ENCODE measurements around the gene ALDH16A1. TPM values are rescaled to one million over a fixed set of nuclear protein-coding genes. Genes with fewer than 3 reads are reported as not detected.

ALDH16A1 gene
- total and polyA plus RNA-seq, 8 donors: 16.1 to 89.3 (median 20.8) TPM

DNA sequence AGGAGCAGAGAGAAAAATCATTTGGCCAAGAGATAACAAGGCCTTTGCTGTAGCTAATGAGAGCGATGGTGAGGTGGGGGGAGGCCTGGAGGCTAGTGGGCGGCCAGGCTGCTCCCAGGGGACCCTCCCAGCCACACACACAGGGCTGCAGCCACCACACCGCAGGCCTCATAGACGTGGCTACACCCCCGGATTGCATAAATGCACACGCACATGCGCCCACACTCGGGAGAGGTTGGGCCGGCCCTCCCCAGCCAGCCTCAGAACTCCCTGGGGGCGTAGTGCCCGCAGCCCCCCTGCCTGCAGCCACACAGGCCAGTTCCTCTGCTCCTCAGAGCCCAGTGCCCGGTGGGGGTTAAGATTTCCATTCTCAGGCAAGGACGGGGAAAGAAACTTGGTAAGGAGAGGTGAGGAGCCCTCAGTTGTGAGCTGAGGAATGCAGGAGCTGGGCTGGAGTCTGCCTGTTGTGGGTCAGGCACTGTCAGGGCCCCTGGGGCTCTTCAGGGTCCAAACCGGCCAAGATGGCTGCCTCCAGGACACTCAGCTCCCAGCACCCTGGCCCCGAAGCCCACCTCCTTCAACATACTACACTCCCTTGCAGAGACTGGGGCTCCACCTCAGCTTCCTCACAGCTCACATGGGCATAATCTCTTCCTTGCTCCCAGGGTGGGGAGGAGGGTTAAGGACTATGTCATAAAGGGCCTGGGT is 37.8 kb upstream of the ALDH16A1 start:
- TF ChIP-seq, protein P1, sequence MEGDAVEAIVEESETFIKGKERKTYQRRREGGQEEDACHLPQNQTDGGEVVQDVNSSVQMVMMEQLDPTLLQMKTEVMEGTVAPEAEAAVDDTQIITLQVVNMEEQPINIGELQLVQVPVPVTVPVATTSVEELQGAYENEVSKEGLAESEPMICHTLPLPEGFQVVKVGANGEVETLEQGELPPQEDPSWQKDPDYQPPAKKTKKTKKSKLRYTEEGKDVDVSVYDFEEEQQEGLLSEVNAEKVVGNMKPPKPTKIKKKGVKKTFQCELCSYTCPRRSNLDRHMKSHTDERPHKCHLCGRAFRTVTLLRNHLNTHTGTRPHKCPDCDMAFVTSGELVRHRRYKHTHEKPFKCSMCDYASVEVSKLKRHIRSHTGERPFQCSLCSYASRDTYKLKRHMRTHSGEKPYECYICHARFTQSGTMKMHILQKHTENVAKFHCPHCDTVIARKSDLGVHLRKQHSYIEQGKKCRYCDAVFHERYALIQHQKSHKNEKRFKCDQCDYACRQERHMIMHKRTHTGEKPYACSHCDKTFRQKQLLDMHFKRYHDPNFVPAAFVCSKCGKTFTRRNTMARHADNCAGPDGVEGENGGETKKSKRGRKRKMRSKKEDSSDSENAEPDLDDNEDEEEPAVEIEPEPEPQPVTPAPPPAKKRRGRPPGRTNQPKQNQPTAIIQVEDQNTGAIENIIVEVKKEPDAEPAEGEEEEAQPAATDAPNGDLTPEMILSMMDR (IDR thresholded peaks at IDR 0.05): no peak
- no peak for DNase-seq
- Histone ChIP-seq H3K4me1 (no peaks in the 10 kb centered on the region), H3K9me3 (no peaks in the 10 kb centered on the region), H3K27ac (no peak overlapping the region), H3K36me3 (no peaks in the 10 kb centered on the region), H3K27me3 (no peaks in the 10 kb centered on the region), H3K4me3 (no peak overlapping the region)
- 63 to 79% methylated on average over 14 to 15 of the region's 15 CpGs for WGBS, 2 donors
- no peak for ATAC-seq
- FAIRE-seq: no peak
- intact Hi-C loops (cut with DNase I): no loop called here

DNA sequence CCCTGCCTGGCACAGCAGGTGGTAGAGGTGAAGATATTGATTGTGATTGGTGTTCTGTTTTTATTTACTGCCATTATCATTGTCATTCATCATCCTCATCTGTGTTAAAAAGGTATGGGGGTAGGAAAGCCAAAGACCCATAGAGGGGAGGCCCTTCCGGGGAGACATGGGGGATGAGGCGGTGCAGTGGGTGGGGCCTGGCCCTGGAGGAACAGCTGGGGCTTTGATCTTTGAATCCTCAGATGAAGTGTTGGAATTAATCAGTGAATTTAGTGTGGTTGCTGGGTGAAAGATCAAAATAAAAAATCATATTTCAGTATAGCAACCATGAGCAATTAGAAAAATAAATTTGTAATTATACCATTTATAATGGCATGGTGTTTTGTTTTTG is 37.2 kb upstream of the ALDH16A1 start:
- WGBS, 2 donors: 92 to 93% methylated on average over 2 of the region's 2 CpGs
- H3K27me3 ChIP-seq: no peaks in the 10 kb centered on the region
- H3K27ac ChIP-seq: no peak overlapping the region
- DNase-seq (no peak), FAIRE-seq (no peak), ATAC-seq (no peak)
- TF ChIP-seq, protein P1 (IDR thresholded peaks at IDR 0.05): no peak
- H3K36me3 ChIP-seq: no peaks in the 10 kb centered on the region
- no peaks in the 10 kb centered on the region for H3K4me1 ChIP-seq
- intact Hi-C loops (cut with DNase I): no loop called here
- H3K4me3 ChIP-seq: no peak overlapping the region
- H3K9me3 ChIP-seq: no peaks in the 10 kb centered on the region

DNA sequence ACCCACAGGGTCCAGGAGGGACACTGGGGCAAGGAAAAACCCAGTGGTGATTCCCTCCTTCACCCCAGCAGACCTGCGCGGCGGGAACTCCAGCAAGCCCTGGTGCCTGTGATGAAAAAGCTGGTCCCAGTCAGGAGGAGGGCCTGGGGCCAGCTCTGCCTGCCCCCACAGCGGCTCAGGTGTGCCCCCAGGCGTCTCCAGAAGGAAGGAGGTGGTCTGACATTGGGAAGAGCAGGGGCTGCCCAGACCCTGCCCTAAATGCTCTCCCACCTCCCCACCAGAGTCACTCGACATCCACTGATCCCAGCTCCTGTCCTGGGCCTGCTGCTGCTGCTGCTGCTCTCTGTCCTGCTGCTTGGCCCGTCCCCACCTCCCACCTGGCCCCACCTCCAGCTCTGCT is 35.9 kb upstream of the ALDH16A1 start:
- intact Hi-C loops (cut with DNase I): no loop called here
- FAIRE-seq (no peak), DNase-seq (no peak), ATAC-seq (no peak)
- Histone ChIP-seq H3K27ac (no peak overlapping the region), H3K4me3 (no peak overlapping the region), H3K36me3 (no peaks in the 10 kb centered on the region), H3K27me3 (peaks cover 0 to 7% (median under 1%) of the 10 kb centered on the region in 4 donors), H3K9me3 (no peaks in the 10 kb centered on the region), H3K4me1 (no peaks in the 10 kb centered on the region)
- WGBS, 2 donors: 59 to 62% methylated on average over 7 of the region's 7 CpGs
- TF ChIP-seq, protein P1 (IDR thresholded peaks at IDR 0.05): no peak

DNA sequence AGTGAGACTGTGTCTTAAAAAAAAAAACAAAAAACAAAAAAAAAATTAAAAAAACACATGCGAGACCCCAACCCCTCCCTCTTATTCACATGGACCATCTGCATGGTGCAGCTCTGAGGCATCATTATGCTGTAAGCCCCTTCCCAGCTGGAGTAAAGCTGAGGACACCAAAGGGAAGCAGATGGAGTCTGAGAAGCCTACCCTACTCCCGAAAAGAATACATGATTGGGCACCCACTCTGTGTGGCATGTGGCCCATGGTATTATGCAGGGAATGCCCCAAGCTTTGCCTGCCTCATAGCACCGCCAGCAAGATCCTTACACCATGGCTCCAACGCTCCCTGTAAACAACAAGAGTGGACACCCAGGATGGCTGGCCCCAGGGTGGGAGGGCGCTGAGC is 34.5 kb upstream of the ALDH16A1 start:
- FAIRE-seq: no peak
- H3K36me3 ChIP-seq: no peaks in the 10 kb centered on the region
- no peak overlapping the region for H3K27ac ChIP-seq
- TF ChIP-seq, protein P1 (IDR thresholded peaks at IDR 0.05): no peak
- intact Hi-C loops (cut with DNase I): no loop called here
- ATAC-seq: no peak
- H3K9me3 ChIP-seq: no peaks in the 10 kb centered on the region
- DNase-seq: no peak
- H3K4me3 ChIP-seq: no peak overlapping the region
- 57 to 68% methylated on average over 5 of the region's 5 CpGs for WGBS, 2 donors
- H3K4me1 ChIP-seq: no peaks in the 10 kb centered on the region
- H3K27me3 ChIP-seq: peaks cover 0 to 15% (median 8%) of the 10 kb centered on the region in 4 donors

DNA sequence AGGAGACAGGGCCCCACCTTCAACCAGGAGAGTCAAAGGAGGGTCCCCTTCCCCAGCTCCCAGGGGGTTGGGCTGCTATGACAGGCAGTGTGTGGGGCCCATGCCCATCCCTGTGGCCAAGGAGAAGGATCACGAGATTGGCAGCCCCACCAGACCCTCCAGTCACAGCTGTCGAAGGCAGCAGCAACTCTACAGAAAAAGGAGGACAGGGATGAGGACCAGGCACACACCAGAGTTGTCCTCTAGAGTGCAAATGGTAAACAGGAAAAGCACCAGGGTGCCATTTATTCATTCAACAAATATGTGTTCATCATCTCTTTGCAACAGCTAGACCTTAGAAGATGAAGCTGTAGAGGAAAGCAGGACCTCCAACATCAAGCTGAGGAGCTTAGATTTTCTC is 33.9 kb upstream of the ALDH16A1 start:
- Histone ChIP-seq H3K27me3 (peaks cover 0 to 21% (median 11%) of the 10 kb centered on the region in 4 donors), H3K36me3 (no peaks in the 10 kb centered on the region), H3K4me3 (no peak overlapping the region), H3K4me1 (no peaks in the 10 kb centered on the region), H3K27ac (no peak overlapping the region), H3K9me3 (no peaks in the 10 kb centered on the region)
- ATAC-seq: no peak
- TF ChIP-seq, protein P1 (IDR thresholded peaks at IDR 0.05): no peak
- no peak for DNase-seq
- intact Hi-C loops (cut with DNase I): no loop called here
- FAIRE-seq: no peak
- 39 to 48% methylated on average over 2 of the region's 2 CpGs for WGBS, 2 donors

Data from pancreas (tissue), 10 donors.